DOHH2 (cell line): ENCODE data around the gene EBP.

Experiments used
- H3F3A ChIP-seq: fragments of 200-600 bp; sonication (generic), shearing (Covaris generic); 2 replicates; pipeline ENCODE4 v1.6.0; 2016; ENCODE audit warnings: antibody characterized with exemption, mild to moderate bottlenecking; ENCODE audit not compliant: control insufficient read depth, insufficient read depth
- H3K27ac ChIP-seq: fragments of 200-600 bp; sonication (generic); 2 replicates; pipeline ENCODE4 v1.5.1; 2014; ENCODE audit warnings: low read depth, mild to moderate bottlenecking, low read length, moderate library complexity
- H3K27me3 ChIP-seq: fragments of 200-600 bp; sonication (generic); 2 replicates; pipeline ENCODE4 v1.6.1; 2014; ENCODE audit warnings: mild to moderate bottlenecking, low read length, mixed read lengths; ENCODE audit not compliant: control insufficient read depth
- H3K36me3 ChIP-seq: fragments of 200-600 bp; sonication (generic); 2 replicates; pipeline ENCODE4 v1.6.1; 2014; ENCODE audit warnings: mild to moderate bottlenecking, low read length, moderate library complexity, mixed read lengths; ENCODE audit not compliant: control insufficient read depth
- H3K4me1 ChIP-seq: fragments of 200-600 bp; sonication (generic); 2 replicates; pipeline ENCODE4 v1.6.1; 2014; ENCODE audit warnings: mild to moderate bottlenecking, low read length, mixed read lengths; ENCODE audit not compliant: control insufficient read depth
- H3K4me2 ChIP-seq: fragments of 200-600 bp; sonication (generic); 2 replicates; pipeline ENCODE4 v1.6.0; 2014; ENCODE audit warnings: mild to moderate bottlenecking, low read length, moderate library complexity
- H3K4me3 ChIP-seq: fragments of 200-600 bp; sonication (generic); 2 replicates; pipeline ENCODE4 v1.5.1; 2014; ENCODE audit warnings: mild to moderate bottlenecking, low read length, mixed read lengths
- H3K79me2 ChIP-seq: fragments of 200-600 bp; sonication (generic); 2 replicates; pipeline ENCODE4 v1.6.1; 2014; ENCODE audit warnings: mild to moderate bottlenecking, low read length, mixed read lengths; ENCODE audit not compliant: control insufficient read depth
- H3K9me2 ChIP-seq: fragments of 200-600 bp; sonication (generic); replicated peaks from 2 replicates; pipeline ENCODE4 v1.6.1; 2014; ENCODE audit warnings: mild to moderate bottlenecking, low read length, mixed read lengths; ENCODE audit not compliant: control insufficient read depth
- H3K9me3 ChIP-seq: fragments of 200-600 bp; sonication (generic); 2 replicates; pipeline ENCODE4 v1.6.1; 2014; ENCODE audit warnings: antibody characterized with exemption, low read length, mixed read lengths; ENCODE audit not compliant: control insufficient read depth, insufficient read depth
- H4K20me1 ChIP-seq: fragments of 200-600 bp; sonication (generic); 2 replicates; pipeline ENCODE4 v1.6.0; 2014; ENCODE audit warnings: low read depth, mild to moderate bottlenecking, antibody characterized with exemption, low read length, moderate library complexity; ENCODE audit not compliant: control insufficient read depth, insufficient read depth
- CTCF ChIP-seq: fragments of 200-600 bp; sonication (generic); IDR thresholded peaks from one replicate; pipeline ENCODE4 v1.5.1; 2014; ENCODE audit warnings: antibody characterized with exemption, mild to moderate bottlenecking, low read depth, low read length; ENCODE audit not compliant: poor library complexity, severe bottlenecking
- EZH2phosphoT487 ChIP-seq: fragments of 200-600 bp; sonication (generic); IDR thresholded peaks from 2 replicates; pipeline ENCODE4 v1.6.1; 2017; ENCODE audit warnings: borderline replicate concordance, mild to moderate bottlenecking, antibody characterized with exemption, low read length, moderate library complexity, mixed read lengths

Gene EBP

GRCh38 chrX:48505481-48505880 is 16.1 kb upstream of the EBP start:
- no peaks in the 10 kb centered on the region for H3F3A ChIP-seq
- H3K4me3 ChIP-seq: no peak overlapping the region
- H3K4me1 ChIP-seq: peaks cover 12% of the 10 kb centered on the region
- H4K20me1 ChIP-seq: no peaks in the 10 kb centered on the region
- no peak overlapping the region for H3K27ac ChIP-seq
- H3K9me2 ChIP-seq: no peaks in the 10 kb centered on the region
- no peaks in the 10 kb centered on the region for H3K36me3 ChIP-seq
- H3K27me3 ChIP-seq: peaks cover 11% of the 10 kb centered on the region; the same call in 1 of the 2 replicates
- no peaks in the 10 kb centered on the region for H3K79me2 ChIP-seq
- H3K9me3 ChIP-seq: no peaks in the 10 kb centered on the region
- TF ChIP-seq CTCF (no peak), EZH2phosphoT487 (no peak)
- no peak overlapping the region for H3K4me2 ChIP-seq

GRCh38 chrX:48507246-48507645 is 14.4 kb upstream of the EBP start:
- Histone ChIP-seq H3K27ac (no peak overlapping the region), H3K4me2 (no peak overlapping the region), H3K9me3 (no peaks in the 10 kb centered on the region)

GRCh38 chrX:48508400-48509244 is 13.0 kb upstream of the EBP start, which contains the start of gene PORCN:
TSS of gene PORCN (plus strand) at chrX:48508992. CDS start at chrX:48509821, 829 bp downstream.
- Histone ChIP-seq H3K36me3 (no peaks in the 10 kb centered on the region), H3K9me3 (no peaks in the 10 kb centered on the region), H3K4me3 (peak within 1 kb of the TSS; percentile 89), H3K79me2 (no peaks in the 10 kb centered on the region), H3F3A (no peaks in the 10 kb centered on the region), H4K20me1 (no peaks in the 10 kb centered on the region), H3K27ac (peak within 1 kb of the TSS; percentile 82), H3K4me1 (peaks cover 12% of the 10 kb centered on the region), H3K27me3 (peaks cover 8% of the 10 kb centered on the region; the same call in 1 of the 2 replicates), H3K4me2 (peak within 1 kb of the TSS; percentile 80), H3K9me2 (no peaks in the 10 kb centered on the region)
- TF ChIP-seq CTCF: no peak

More at GRCh38 chrX:48507246-48507645, 14.4 kb upstream of the EBP start:
- no peaks in the 10 kb centered on the region for H3K79me2 ChIP-seq
- no peaks in the 10 kb centered on the region for H3K9me2 ChIP-seq
- no peaks in the 10 kb centered on the region for H3K36me3 ChIP-seq
- peaks cover 12% of the 10 kb centered on the region for H3K4me1 ChIP-seq
- no peaks in the 10 kb centered on the region for H4K20me1 ChIP-seq
- no peak overlapping the region for H3K4me3 ChIP-seq
- H3K27me3 ChIP-seq: peaks cover 11% of the 10 kb centered on the region; the same call in 1 of the 2 replicates
- H3F3A ChIP-seq: no peaks in the 10 kb centered on the region
- TF ChIP-seq CTCF: no peak
- no peak for TF ChIP-seq EZH2phosphoT487
